ENCODE data around the gene CHMP4A.

- no peak for TF ChIP-seq CTCF (IDR thresholded peaks at IDR 0.05; ENCODE audit: insufficient read depth, low read length, poor library complexity, severe bottlenecking)
- TF ChIP-seq EZH2phosphoT487 (conservative IDR thresholded peaks at IDR 0.05; ENCODE audit: low read length), result no peak
These were observed 16.9 kb downstream of the CHMP4A start for GRCh38 chr14:24196071-24197055.
